ENCODE results near the gene LYST.

DNA sequence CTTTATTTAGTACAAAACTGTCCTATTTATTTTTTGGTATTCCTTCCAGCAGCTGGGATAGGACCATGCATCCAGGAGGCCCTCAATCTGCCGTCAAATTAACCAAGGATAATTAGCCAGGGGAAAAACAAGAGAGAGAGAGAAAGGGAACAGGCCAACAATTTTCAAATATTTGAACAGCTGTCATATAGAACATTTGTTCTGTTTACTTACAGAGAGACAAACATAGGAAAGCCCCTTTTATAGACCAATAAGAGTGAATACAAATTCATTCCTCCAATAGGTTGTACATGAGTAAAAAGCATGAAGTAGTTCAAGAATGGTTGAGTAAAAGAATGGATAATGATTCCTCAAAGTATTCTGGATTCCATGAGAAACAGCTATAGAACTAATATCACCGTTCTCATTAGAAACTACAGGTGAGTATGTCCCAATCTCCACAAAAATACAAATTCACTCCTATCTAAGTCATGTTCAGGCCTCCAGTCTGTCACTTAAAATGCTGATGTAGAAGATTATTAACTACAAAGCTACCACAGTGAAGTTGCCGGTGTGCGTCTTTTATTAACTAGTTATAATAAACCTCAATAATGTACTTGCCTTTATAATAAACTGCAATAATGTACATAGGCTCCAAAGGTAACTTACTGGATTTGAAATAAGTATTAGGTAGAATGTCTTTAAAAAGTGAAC is 152.4 kb downstream of the LYST start:
- TF ChIP-seq EP300 (IDR thresholded peaks at IDR 0.05) = no peak
- no peak for TF ChIP-seq CTCF (IDR thresholded peaks at IDR 0.05)
- no peak for TF ChIP-seq POLR2A (IDR thresholded peaks at IDR 0.05)

Data from tibial nerve (tissue), 4 donors.